ENCODE measurements around the gene COL12A1. TPM values are rescaled to one million over a fixed set of nuclear protein-coding genes. Genes with fewer than 3 reads are reported as not detected.

COL12A1 gene
- total RNA-seq, 1 experiment from 2014 or later, result 0.96 TPM

DNA sequence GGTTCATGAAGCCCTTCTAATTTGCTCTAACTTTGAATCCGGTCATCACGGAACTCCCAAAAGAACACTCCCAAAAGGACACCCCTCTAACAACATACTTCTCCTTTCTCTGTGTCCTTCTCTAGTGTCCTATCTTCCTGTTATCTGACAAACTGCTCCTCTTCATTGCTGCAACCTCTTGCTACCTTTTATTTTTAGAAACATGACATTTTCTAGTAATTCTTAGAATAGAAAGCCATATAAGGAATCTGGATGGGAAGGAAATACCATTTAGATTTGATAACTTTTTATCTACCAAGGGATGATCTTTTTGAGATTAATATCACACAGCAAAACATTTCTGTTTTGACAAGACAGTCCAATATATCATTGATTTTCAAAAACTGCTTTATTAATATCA is 63.1 kb downstream of the COL12A1 start:
- H3K36me3 Mint-ChIP-seq (ENCODE audit: insufficient read depth in 1 of 3, low read depth in 3 of 3), result no peaks in the 10 kb centered on the region
- Histone ChIP-seq H3K18ac (ENCODE audit: insufficient read length, low read depth, low read length) (no peak overlapping the region), H3K4me1 (ENCODE audit: insufficient read depth, low read length) (no peaks in the 10 kb centered on the region), H4K20me1 (ENCODE audit: control insufficient read depth, insufficient read depth, insufficient read length) (no peaks in the 10 kb centered on the region), H3K79me2 (ENCODE audit: insufficient read depth, low read length) (no peaks in the 10 kb centered on the region), H3K27ac (ENCODE audit: insufficient read length, low read depth, low read length) (no peak overlapping the region), H2BK5ac (ENCODE audit: insufficient read length, low read length) (no peak overlapping the region), H3K23me2 (ENCODE audit: insufficient read length, low read depth, low read length, poor library complexity, severe bottlenecking) (no peaks in the 10 kb centered on the region), H2BK15ac (ENCODE audit: low read depth, low read length) (no peak overlapping the region), H4K91ac (ENCODE audit: insufficient read length, low read depth, low read length) (no peak overlapping the region), H2AFZ (ENCODE audit: low read length) (no peak overlapping the region), H3K9me3 (ENCODE audit: control insufficient read depth, low read depth, low read length) (no peaks in the 10 kb centered on the region), H2BK20ac (ENCODE audit: low read depth, low read length, poor library complexity, severe bottlenecking) (no peak overlapping the region), H4K8ac (replicated peaks; ENCODE audit: insufficient read length, low read depth, low read length) (no peak overlapping the region), H3K79me1 (ENCODE audit: insufficient read depth, low read depth, low read length, poor library complexity, severe bottlenecking) (no peaks in the 10 kb centered on the region), H3K4me2 (ENCODE audit: insufficient read depth, insufficient read length, low read length) (no peak overlapping the region), H2BK120ac (ENCODE audit: low read depth, low read length, poor library complexity, severe bottlenecking) (no peak overlapping the region), H2AK5ac (ENCODE audit: insufficient read length, low read length) (no peak overlapping the region), H4K5ac (ENCODE audit: insufficient read length, low read depth, low read length) (no peak overlapping the region), H3T11ph (ENCODE audit: low read length) (no peak overlapping the region), H2BK12ac (ENCODE audit: insufficient read length, low read depth, low read length) (no peak overlapping the region), H3K14ac (ENCODE audit: insufficient read depth, low read length) (no peak overlapping the region), H3K9ac (ENCODE audit: extremely low read depth, insufficient read length, low read length) (no peak overlapping the region), H3K56ac (ENCODE audit: insufficient read length, low read depth, low read length) (no peak overlapping the region), H3K27me3 (ENCODE audit: insufficient read depth, low read length) (no peaks in the 10 kb centered on the region), H3K23ac (ENCODE audit: insufficient read length, low read depth, low read length) (no peak overlapping the region), H3K4ac (ENCODE audit: low read depth, low read length) (no peak overlapping the region)
- DNase-seq, result no peak
- no CpG with 5 or more reads among the region's 2 CpGs for WGBS (ENCODE audit: extremely low coverage, insufficient read length, low lambda C conversion rate)
- no peak overlapping the region for H3K27ac Mint-ChIP-seq
- TF ChIP-seq, protein P1, sequence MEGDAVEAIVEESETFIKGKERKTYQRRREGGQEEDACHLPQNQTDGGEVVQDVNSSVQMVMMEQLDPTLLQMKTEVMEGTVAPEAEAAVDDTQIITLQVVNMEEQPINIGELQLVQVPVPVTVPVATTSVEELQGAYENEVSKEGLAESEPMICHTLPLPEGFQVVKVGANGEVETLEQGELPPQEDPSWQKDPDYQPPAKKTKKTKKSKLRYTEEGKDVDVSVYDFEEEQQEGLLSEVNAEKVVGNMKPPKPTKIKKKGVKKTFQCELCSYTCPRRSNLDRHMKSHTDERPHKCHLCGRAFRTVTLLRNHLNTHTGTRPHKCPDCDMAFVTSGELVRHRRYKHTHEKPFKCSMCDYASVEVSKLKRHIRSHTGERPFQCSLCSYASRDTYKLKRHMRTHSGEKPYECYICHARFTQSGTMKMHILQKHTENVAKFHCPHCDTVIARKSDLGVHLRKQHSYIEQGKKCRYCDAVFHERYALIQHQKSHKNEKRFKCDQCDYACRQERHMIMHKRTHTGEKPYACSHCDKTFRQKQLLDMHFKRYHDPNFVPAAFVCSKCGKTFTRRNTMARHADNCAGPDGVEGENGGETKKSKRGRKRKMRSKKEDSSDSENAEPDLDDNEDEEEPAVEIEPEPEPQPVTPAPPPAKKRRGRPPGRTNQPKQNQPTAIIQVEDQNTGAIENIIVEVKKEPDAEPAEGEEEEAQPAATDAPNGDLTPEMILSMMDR (conservative IDR thresholded peaks at IDR 0.05), result no peak
- H3K4me1 Mint-ChIP-seq, result no peaks in the 10 kb centered on the region; a peak in 1 of 4 replicates
- H3K27me3 Mint-ChIP-seq (ENCODE audit: low read depth), result no peaks in the 10 kb centered on the region
- no peaks in the 10 kb centered on the region for H3K9me3 Mint-ChIP-seq
- H3K4me3 Mint-ChIP-seq, result no peak overlapping the region

Data from H9 (cell line).